Measurements from ENCODE around the gene HSD11B1L.

The HSD11B1L gene

GRCh38 chr19:5691822-5692722 lies 11.2 kb downstream of the HSD11B1L start:
- no peak for TF ChIP-seq CTCF (IDR thresholded peaks at IDR 0.05; ENCODE audit: control extremely low read depth, extremely low read depth, low read depth, missing control alignments)
- ChIA-PET POLR2A (interaction anchor here (1.0 to 1.4 kb wide), 5 partner anchors 12 to 26 kb away, joined by 3 to 6 read pairs (median 4); no protein-coding TSS in a partner anchor), CTCF (interaction anchor here (1.3 to 6.0 kb wide), 3 partner anchors 9 to 26 kb away, joined by 3 to 79 read pairs (median 7); partner anchors contain the start of genes CATSPERD and LONP1)
- no peak for DNase-seq (ENCODE audit: extremely low spot score)

GRCh38 chr19:5692723-5693194 lies 11.9 kb downstream of the HSD11B1L start:
- ChIA-PET POLR2A (no interaction called here), CTCF (no interaction called here)
- no peak for DNase-seq (ENCODE audit: extremely low spot score)
- TF ChIP-seq CTCF (IDR thresholded peaks at IDR 0.05; ENCODE audit: control extremely low read depth, extremely low read depth, low read depth, missing control alignments), result no peak

GRCh38 chr19:5693195-5694166 lies 12.7 kb downstream of the HSD11B1L start:
- POLR2A ChIA-PET, result interaction anchor here (1.0 kb wide), 1 partner anchor 27 kb away, joined by 4 read pairs; the partner anchor contains the start of genes CATSPERD and LONP1
- TF ChIP-seq CTCF (IDR thresholded peaks at IDR 0.05; ENCODE audit: control extremely low read depth, extremely low read depth, low read depth, missing control alignments), result no peak
- no peak for DNase-seq (ENCODE audit: extremely low spot score)
- CTCF ChIA-PET, result no interaction called here

GRCh38 chr19:5694167-5694955 lies 13.5 kb downstream of the HSD11B1L start:
- no peak for DNase-seq (ENCODE audit: extremely low spot score)
- TF ChIP-seq CTCF (IDR thresholded peaks at IDR 0.05; ENCODE audit: control extremely low read depth, extremely low read depth, low read depth, missing control alignments), result no peak
- ChIA-PET CTCF (no interaction called here), POLR2A (interaction anchor here (1.0 kb wide), 1 partner anchor 26 kb away, joined by 4 read pairs; the partner anchor contains the start of genes CATSPERD and LONP1)

- CTCF ChIA-PET, result interaction anchor here (0.8 to 4.7 kb wide), 3 partner anchors 7 to 23 kb away, joined by 3 to 34 read pairs (median 3); partner anchors contain the start of gene RPL36
- no peak for DNase-seq (ENCODE audit: extremely low spot score)
- POLR2A ChIA-PET, result interaction anchor here (0.9 kb wide), 1 partner anchor 17 kb away, joined by 3 read pairs; no protein-coding TSS in a partner anchor
- TF ChIP-seq CTCF (IDR thresholded peaks at IDR 0.05; ENCODE audit: control extremely low read depth, extremely low read depth, low read depth, missing control alignments), result no peak
Observed at GRCh38 chr19:5694956-5695648, 14.3 kb downstream of the HSD11B1L start.

Measured in GM10248 (cell line).